ENCODE measurements around the gene PRSS36.

DNA sequence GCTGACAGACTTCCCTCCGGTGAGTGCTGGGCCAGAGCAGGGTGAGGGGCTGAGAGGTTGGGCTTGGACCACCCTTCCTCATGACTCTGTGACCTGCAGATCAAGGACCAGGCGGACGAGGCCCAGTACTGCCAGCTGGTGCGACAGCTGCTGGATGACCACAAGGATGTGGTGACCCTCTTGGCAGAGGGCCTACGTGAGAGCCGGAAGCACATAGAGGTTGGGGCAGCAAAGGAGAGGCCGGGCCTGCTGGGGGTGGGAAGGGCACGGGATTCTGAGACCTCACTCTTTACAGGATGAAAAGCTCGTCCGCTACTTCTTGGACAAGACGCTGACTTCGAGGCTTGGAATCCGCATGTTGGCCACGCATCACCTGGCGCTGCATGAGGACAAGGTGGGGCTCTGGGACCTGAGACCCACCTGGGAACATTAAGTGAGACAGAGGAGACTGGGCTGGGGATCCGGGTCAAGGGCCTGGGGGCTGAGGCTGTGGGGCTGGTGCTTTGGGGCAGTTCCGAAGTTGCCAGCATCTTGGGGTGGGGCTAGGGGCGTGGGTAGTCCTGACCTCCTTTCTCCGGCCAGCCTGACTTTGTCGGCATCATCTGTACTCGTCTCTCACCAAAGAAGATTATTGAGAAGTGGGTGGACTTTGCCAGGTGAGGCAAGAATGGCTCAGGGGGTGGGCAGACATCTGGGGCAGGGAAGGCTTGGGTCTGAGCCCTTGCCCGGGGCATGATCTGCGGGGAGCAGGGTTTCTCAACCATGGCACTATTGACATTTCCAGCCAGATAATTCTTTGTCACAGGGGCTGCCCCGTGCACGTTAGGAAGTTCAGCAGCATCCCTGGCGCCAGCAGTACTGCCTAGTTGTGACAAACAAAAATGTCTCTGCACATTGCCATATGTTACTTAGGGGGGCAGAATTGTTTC lies 39.5 kb downstream of the PRSS36 start:
- TF ChIP-seq L3MBTL2 (conservative IDR thresholded peaks at IDR 0.05), result no peak
- no peak for TF ChIP-seq SP1 (IDR thresholded peaks at IDR 0.05)
- TF ChIP-seq ARNT (IDR thresholded peaks at IDR 0.05), result no peak
- TF ChIP-seq ZNF384 (IDR thresholded peaks at IDR 0.05), result no peak
- no peak for TF ChIP-seq LEF1 (IDR thresholded peaks at IDR 0.05; ENCODE audit: borderline replicate concordance)
- no peak for TF ChIP-seq CTBP1 (IDR thresholded peaks at IDR 0.05; ENCODE audit: borderline replicate concordance)
- no peak for TF ChIP-seq TARDBP (IDR thresholded peaks at IDR 0.05)
- TF ChIP-seq FOXM1 (IDR thresholded peaks at IDR 0.05; ENCODE audit: borderline replicate concordance), result no peak
